GM12872 (cell line): ENCODE results near the gene NTNG2.

Source experiments
- CTCF ChIP-seq: IDR thresholded peaks from 3 replicates; pipeline ENCODE4 v1.5.1; 2011; ENCODE audit warnings: low read depth, mild to moderate bottlenecking, low read length, moderate library complexity; ENCODE audit not compliant: insufficient read depth

Gene NTNG2

GRCh38 chr9:132166599-132166998 is 4.7 kb downstream of the NTNG2 start:
- TF ChIP-seq CTCF, result peak; percentile 34; the same call in 1 of the 3 replicates

- no peak for TF ChIP-seq CTCF
Measured at GRCh38 chr9:132167192-132167591, 5.3 kb downstream of the NTNG2 start.

- TF ChIP-seq CTCF, result no peak
Measured at GRCh38 chr9:132168347-132168746, 6.5 kb downstream of the NTNG2 start.

GRCh38 chr9:132168851-132169250 is 7.0 kb downstream of the NTNG2 start:
- no peak for TF ChIP-seq CTCF

GRCh38 chr9:132169672-132170392 is 8.0 kb downstream of the NTNG2 start:
- peak; percentile 93 for TF ChIP-seq CTCF

GRCh38 chr9:132171702-132172101 is 9.8 kb downstream of the NTNG2 start:
- TF ChIP-seq CTCF, result no peak

- TF ChIP-seq CTCF, result no peak
Measured at GRCh38 chr9:132172185-132172584, 10.3 kb downstream of the NTNG2 start.
